Right lobe of liver (tissue), 6 donors: Measurements from ENCODE around the gene CACNA2D1. TPM values are rescaled to one million over a fixed set of nuclear protein-coding genes. Genes with fewer than 3 reads are reported as not detected.

Experiments
- ATAC-seq, 4 donors: fragments of 200-7000 bp; cut with Tn5 transposase; one replicate each; pipeline ENCODE4 v1.9.1; 2020; ENCODE audit warnings: mild to moderate bottlenecking in 4 of 4, moderate library complexity in 4 of 4
- DNase-seq, 3 donors: peaks; one replicate each; pipeline ENCODE4 v3.0.0-alpha.2; 2020
- H3K27ac ChIP-seq, 3 donors: fragments of 200-600 bp; one replicate each; pipeline ENCODE4 v1.8.0; 2022
- H3K27me3 ChIP-seq, 2 donors: fragments of 200-600 bp; one replicate each; pipeline ENCODE4 v1.8.0; 2022
- H3K36me3 ChIP-seq, 4 donors: fragments of 200-600 bp; sonication (generic) in 1 of 4; one replicate each; pipeline versions ENCODE4 v1.5.1 to v1.8.0; 2017 to 2022; ENCODE audit warnings: control low read depth in 1 of 4
- H3K4me1 ChIP-seq, 4 donors: fragments of 200-600 bp; sonication (generic) in 1 of 4; one replicate each; pipeline versions ENCODE4 v1.5.1 to v1.8.0; 2017 to 2022; ENCODE audit warnings: control low read depth in 1 of 4
- H3K4me3 ChIP-seq, 3 donors: fragments of 200-600 bp; one replicate each; pipeline ENCODE4 v1.8.0; 2022
- H3K9me3 ChIP-seq, 4 donors: fragments of 200-600 bp; sonication (generic) in 1 of 4; one replicate each; pipeline versions ENCODE4 v1.5.1 to v1.8.0; 2017 to 2022; ENCODE audit warnings: control low read depth in 1 of 4
- POLR2A ChIP-seq: fragments of 450-650 bp; IDR thresholded peaks from one replicate; pipeline ENCODE4 v1.6.1; 2017; ENCODE audit warnings: antibody characterized with exemption, mild to moderate bottlenecking
- WGBS: methylation state at CpG from one replicate; pipeline ENCODE4 v1.1.6; 2018; ENCODE audit warnings: low coverage, low lambda C conversion rate; ENCODE audit not compliant: insufficient coverage; ENCODE audit errors: missing lambda C conversion rate; 5-methylcytosine and 5-hydroxymethylcytosine counted together
- intact Hi-C, 2 donors: fragments of 100-400 bp; cut with DNase I; formaldehyde crosslinking; loops; one replicate each; pipeline versions ENCODE4 v1.11.2 to v1.14.1; 2022
- total RNA-seq, 6 experiments: library from RNA; depleted of rRNA in 2 of 6; stranded (reverse); fragments of >200 nt in 2 of 6; fragmentation: NEBNext Ultra II Directional in 3 of 6; extraction: Animal tissue kit (Norgen Biotek cat#: 25700) in 3 of 6; gene quantifications; one replicate each; pipeline versions ENCODE4 v1.1.0 to v1.2.4, GENCODE V29; 2016 to 2023
- TF ChIP-seq, protein P1 (sequence below), 4 donors: fragments of 200-600 bp in 3 of 4; fragments of 450-650 bp in 1 of 4; IDR thresholded peaks; one replicate each; pipeline versions ENCODE4 v1.5.1 to v1.8.0; 2016 to 2022; ENCODE audit warnings: antibody characterized with exemption in 4 of 4, mild to moderate bottlenecking in 2 of 4
- donor health status: DM: no; HTN: yes; CAD: no.
- donor health status: DM: no; HTN: no; CAD: no.
- donor health status: DM: no; HTN: no; CAD: no.
- donor health status: DM: no; HTN: yes; CAD: no.
- donor health status: DM: no; HTN: yes; CAD: no.

CACNA2D1 gene
- total RNA-seq, 6 experiments from 2014 or later: 1.3 to 6.0 (median 2.2) TPM

DNA sequence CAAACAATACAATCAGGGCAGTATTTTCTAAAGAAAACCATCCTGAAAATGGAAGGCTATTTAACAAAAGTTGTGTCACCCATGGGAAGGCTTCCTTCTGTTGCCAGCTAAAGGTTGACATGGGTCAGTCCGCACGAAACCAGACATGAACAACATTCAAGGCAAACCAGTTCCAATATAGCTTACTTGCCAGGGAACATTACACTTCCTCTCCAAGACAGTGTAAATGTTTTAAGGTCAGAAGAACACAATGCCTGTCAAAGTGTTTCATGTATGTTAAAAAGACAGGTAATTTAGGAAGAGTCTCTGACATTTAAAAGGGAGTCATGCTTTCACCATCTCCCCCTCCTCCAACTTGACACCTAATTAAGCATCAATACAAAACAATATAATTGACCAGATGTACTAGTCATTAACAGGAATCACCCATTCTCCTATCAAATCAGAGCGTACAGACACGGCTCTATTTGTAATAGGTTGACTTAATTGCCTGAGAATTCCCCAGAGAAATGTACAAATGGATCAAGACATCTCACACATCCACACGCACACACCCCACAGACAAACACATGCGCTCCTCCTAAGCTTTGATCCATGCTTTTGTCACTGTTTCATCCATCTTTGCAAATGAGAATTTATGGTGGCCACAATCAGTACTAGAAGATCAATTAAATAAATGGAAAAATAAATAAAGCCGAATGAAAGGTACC is 69.5 kb downstream of the CACNA2D1 start:
- no peak overlapping the region for H3K27ac ChIP-seq
- H3K36me3 ChIP-seq: no peaks in the 10 kb centered on the region
- DNase-seq: no peak
- H3K27me3 ChIP-seq: peaks cover 0 to 6% of the 10 kb centered on the region in 2 donors
- no peak for ATAC-seq
- no peaks in the 10 kb centered on the region for H3K9me3 ChIP-seq
- intact Hi-C loops: no loop called here
- WGBS: 36% methylated on average over 7 of the region's 7 CpGs
- H3K4me1 ChIP-seq: no peaks in the 10 kb centered on the region
- no peak overlapping the region for H3K4me3 ChIP-seq
- TF ChIP-seq POLR2A: no peak
- TF ChIP-seq, protein P1, sequence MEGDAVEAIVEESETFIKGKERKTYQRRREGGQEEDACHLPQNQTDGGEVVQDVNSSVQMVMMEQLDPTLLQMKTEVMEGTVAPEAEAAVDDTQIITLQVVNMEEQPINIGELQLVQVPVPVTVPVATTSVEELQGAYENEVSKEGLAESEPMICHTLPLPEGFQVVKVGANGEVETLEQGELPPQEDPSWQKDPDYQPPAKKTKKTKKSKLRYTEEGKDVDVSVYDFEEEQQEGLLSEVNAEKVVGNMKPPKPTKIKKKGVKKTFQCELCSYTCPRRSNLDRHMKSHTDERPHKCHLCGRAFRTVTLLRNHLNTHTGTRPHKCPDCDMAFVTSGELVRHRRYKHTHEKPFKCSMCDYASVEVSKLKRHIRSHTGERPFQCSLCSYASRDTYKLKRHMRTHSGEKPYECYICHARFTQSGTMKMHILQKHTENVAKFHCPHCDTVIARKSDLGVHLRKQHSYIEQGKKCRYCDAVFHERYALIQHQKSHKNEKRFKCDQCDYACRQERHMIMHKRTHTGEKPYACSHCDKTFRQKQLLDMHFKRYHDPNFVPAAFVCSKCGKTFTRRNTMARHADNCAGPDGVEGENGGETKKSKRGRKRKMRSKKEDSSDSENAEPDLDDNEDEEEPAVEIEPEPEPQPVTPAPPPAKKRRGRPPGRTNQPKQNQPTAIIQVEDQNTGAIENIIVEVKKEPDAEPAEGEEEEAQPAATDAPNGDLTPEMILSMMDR (IDR thresholded peaks at IDR 0.05): no peak

DNA sequence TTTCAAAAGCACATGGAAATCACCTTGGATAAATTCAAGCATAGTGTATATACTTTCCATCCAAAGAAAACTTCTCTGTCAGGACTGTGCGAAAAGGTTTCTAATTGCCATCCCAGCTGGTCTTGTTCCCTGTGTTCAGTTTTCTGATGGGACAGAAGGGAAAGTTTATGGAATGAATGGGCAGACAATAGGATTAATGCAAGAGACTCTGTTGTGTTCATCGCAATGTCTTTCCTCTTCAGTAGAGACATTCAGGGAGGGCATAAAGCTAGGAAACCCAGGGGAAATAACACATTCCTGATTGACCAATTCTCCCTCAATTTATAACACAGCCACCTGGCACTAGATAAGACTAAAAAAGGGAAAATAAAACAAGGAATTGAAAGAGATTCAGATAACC is 78.9 kb downstream of the CACNA2D1 start:
- DNase-seq (no peak), ATAC-seq (no peak)
- intact Hi-C loops: no loop called here
- Histone ChIP-seq H3K4me1 (no peaks in the 10 kb centered on the region), H3K27me3 (no peaks in the 10 kb centered on the region), H3K9me3 (no peaks in the 10 kb centered on the region), H3K4me3 (no peak overlapping the region), H3K27ac (no peak overlapping the region), H3K36me3 (no peaks in the 10 kb centered on the region)
- no peak for TF ChIP-seq POLR2A
- TF ChIP-seq, protein P1 (IDR thresholded peaks at IDR 0.05): no peak
- 70% methylated on average over 2 of the region's 2 CpGs for WGBS

DNA sequence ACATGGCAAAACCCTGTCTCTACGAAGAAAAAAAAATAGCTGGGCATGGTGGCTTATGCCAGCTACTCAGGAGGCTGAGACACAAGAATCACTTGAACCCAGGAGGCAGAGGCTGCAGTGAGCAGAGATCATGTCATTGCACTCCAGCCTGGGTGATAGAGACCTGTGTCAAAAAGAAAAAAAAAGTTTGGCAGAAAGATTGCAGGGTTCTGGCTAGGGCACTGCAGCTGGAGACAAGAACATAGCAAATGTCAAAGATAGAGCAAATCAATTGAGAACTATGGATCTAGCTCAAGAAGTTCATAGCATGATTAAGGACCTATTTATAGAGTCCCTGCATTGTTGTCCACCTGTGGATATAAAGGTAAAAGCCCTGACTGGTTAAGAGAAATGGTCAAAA is 79.5 kb downstream of the CACNA2D1 start:
- no peaks in the 10 kb centered on the region for H3K27me3 ChIP-seq
- DNase-seq (no peak), ATAC-seq (no peak)
- H3K36me3 ChIP-seq: no peaks in the 10 kb centered on the region
- intact Hi-C loops: no loop called here
- no peaks in the 10 kb centered on the region for H3K4me1 ChIP-seq
- H3K4me3 ChIP-seq: no peak overlapping the region
- TF ChIP-seq POLR2A: no peak
- no peak overlapping the region for H3K27ac ChIP-seq
- H3K9me3 ChIP-seq: no peaks in the 10 kb centered on the region
- no CpG with 5 or more reads among the region's 1 CpG for whole genome bisulfite sequencing

DNA sequence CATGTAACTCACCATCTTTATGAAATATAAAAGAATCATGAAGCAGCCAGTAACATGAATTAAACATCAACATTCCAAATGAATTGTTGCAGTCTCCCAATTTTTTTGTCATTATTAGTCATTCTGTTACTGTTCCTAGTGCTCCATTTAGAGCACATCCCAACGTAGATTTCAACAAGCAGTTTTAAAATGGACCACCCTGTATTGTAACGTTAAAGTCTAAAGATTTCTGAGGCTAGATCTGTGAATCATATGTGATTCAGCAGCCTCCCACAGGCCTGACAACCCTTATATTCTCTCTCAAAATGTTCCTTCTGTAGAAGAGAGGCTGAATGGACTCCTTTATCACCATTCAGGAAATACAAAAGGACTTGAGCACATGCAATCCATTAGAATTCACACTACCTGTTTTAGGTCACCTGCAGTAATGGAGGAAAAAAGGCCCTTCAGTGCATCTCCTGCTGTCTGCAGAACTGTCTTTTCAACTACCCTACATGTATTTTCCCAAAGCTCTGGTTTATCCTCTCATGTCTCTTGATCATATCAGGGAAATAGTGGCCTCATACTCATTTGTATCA is 81.4 kb downstream of the CACNA2D1 start:
- DNase-seq (no peak), ATAC-seq (no peak)
- H3K9me3 ChIP-seq: no peaks in the 10 kb centered on the region
- no peak overlapping the region for H3K4me3 ChIP-seq
- no peak for TF ChIP-seq POLR2A
- TF ChIP-seq, protein P1 (IDR thresholded peaks at IDR 0.05): no peak
- no peak overlapping the region for H3K27ac ChIP-seq
- no peaks in the 10 kb centered on the region for H3K4me1 ChIP-seq
- no peaks in the 10 kb centered on the region for H3K27me3 ChIP-seq
- WGBS: 52% methylated on average over 2 of the region's 2 CpGs
- intact Hi-C loops: no loop called here
- no peaks in the 10 kb centered on the region for H3K36me3 ChIP-seq

DNA sequence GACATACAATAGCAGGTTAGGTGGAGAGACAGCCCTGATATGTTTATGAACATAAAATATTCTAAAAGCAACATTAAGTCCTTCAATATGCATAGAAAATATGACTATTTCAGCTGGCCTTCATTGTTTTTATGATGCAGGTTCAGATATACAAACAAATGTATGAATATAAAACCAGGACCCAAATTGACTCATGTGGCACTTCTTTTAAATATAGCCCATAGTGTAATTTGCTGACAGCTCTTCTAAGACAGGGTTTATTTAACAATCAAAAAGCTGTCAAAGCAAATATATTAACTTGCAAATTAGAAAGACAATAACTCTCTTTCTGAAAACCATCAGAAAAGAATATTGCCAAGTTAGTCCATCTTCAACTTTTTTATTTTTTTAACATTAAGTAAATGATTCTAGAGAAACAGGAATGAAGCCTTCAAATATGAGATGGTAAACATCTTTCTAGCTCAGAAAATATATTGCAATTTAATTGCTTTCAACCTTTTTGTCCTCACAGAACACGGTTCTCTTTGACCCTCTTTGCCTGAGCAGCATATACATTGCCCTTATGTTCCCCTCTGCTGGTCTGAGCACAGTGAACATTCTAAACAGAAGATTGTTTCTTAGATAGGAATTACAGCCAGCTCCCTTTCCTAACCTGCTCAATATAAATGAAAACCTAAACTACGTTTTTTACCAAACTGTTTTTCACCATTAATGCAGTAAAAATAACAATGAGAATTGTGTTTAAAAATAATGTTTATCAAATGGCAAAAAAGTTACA is 82.8 kb downstream of the CACNA2D1 start:
- ATAC-seq: no peak
- H3K27ac ChIP-seq: no peak overlapping the region
- no peaks in the 10 kb centered on the region for H3K27me3 ChIP-seq
- no peaks in the 10 kb centered on the region for H3K36me3 ChIP-seq
- no peak for DNase-seq
- 10% methylated on average over 2 of the region's 2 CpGs for WGBS
- no peaks in the 10 kb centered on the region for H3K4me1 ChIP-seq
- H3K9me3 ChIP-seq: no peaks in the 10 kb centered on the region
- no peak overlapping the region for H3K4me3 ChIP-seq
- no peak for TF ChIP-seq POLR2A
- TF ChIP-seq, protein P1 (IDR thresholded peaks at IDR 0.05): no peak
- intact Hi-C loops: no loop called here
